NCI-H146 treated with DMSO at 0.1 percent for 48 hours (cell line): ENCODE data around the gene MC4R.
"Not testable (repeated sequence)": the region's sequence is repeated elsewhere in the genome, so short reads cannot be mapped to it uniquely, and the experiment has no call there.

ENCODE experiments used
- DNase-seq: peaks from one replicate; lab custom pipeline; 2025; ENCODE audit not compliant: unreplicated experiment; lab: John Stamatoyannopoulos, UW

Gene MC4R

DNA sequence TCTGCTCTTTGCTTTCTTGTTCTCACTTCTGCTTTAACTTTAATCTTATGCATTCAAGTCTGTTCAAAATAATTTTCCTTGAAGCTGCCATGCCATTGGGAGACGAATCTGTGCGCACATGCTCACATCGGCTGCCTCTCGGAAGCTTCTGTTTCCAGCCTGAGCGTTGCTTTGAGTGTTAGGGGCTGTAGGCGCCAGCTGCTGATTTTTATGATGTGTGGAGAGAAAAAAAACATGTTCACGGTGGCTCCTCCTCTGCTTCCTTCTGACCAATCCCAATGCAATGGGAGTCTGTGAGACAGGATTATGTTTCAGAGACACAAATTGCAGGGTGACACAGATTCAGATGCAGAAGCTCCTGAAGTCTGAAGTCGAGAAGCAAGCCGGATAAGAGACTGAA is at the start of gene MC4R:
Gene MC4R, minus strand, starts transcription at position 180 of the 400 bp plus-strand sequence. CDS start 426 bp downstream, outside the sequence.
- DNase-seq: peak; percentile 94

DNA sequence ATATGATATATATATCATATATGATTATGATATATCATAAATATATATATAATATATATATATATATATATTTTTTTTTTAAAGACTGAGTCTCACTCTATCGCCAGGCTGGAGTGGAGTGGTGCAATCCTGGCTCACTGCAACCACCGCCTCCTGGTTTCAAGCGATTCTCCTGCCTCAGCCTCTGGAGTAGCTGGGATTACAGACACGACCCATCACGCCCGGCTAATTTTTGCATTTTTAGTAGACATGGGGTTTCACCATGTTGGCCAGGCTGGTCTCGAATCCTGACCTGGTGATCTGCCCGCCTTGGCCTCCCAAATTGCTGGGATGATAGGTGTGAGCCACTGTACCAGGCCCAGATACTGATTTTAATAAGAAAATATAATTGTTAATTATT is 49.7 kb upstream of the MC4R start:
- not testable (repeated sequence) for DNase-seq

DNA sequence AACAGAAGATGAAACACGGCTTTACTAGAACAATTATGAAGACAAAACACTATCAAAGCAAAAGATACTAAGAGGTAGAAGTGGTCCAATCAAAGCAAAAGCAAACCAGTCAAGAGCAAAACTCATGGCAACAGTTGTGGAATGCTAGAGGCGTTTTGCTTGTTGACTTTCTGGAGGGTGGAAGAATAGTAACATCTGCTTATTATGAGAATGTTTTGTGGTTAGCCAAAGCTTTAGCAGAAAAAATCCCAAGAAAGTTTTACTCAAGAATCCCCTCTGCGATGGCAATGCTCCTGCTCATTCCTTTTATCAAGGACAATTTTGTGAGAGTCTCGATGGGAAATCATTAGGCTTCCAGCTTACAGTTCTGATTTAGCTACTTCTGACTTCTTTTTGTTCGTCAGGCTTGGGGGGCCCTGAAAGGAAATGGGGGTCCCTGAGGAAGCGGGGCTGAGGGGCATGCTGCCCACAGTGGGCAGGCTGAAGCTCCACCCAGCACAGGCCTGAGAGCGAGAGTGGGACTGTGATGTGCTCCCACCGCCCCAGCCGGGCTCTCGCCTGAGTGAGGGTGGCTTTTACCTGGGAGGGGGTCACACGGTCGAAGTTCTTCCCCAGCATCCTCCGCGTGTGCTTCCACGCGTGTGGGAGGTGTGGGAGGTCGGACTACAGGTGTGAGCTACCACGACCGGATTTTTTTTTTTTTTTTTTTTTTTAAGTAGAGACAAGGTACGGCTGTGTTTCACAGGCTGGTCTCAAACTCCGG is 49.0 kb upstream of the MC4R start:
- no peak for DNase-seq

DNA sequence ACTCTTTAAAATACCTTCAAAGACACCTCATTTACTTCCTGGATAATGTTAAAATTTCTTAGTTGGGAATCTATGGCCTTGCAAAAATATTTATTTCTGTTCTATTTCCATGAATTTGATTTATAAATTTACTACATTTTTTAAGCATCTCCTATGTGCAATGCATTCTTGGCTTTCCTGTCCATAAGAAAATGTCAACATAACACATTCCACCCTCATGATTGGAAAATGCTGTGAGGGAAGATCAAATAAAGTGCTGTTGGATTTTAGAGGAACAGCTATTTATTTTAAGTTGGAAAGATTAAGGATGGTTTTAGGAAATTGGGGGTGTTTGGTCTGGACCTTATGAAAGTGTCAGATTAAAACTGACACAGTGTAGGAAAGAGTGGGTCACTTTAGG is 45.4 kb upstream of the MC4R start:
- no peak for DNase-seq

GRCh38 chr18:60413944-60414547 is 41.5 kb upstream of the MC4R start:
- DNase-seq: no peak

GRCh38 chr18:60411715-60412114 is 39.1 kb upstream of the MC4R start:
- DNase-seq: no peak

DNA sequence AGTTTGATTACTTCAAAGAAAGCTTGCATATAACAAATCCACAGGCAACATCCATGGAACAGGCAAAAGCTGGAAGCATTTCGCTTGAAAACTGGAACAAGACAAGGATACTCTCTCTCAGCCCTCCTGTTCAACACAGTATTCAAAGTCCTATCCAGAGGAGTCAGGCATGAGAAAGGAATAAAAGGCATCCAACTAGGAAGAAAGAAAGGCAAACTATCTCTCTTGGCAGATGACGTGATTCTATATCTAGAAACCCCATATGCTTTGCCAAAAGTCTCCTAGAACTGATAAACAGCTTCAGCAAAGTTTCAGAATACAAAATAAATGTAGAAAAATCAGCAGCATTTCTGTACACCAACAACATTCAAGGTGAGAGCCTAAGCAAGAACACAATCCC is 34.1 kb upstream of the MC4R start:
- no peak for DNase-seq

GRCh38 chr18:60404486-60405085 is 32.0 kb upstream of the MC4R start:
- DNase-seq: no peak

DNA sequence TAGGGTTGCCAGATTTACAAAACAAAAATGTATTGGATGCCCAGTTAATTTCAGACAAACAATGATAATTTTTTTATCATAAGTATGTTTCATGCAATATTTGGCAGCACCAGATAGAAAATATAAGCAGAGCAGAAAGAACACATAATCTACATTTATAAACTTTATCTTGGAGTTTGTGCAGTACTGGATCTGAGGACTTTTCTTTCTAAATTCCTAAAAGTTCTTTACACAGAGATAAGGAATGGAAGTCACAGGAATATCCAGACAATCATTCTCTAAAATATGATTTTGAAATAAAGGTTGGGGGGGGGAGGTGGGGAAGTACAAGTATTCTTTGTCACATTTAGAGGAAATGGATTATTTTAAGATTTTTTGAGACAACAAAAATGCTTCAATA is 28.8 kb upstream of the MC4R start:
- no peak for DNase-seq

- DNase-seq: no peak
Measured at GRCh38 chr18:60391571-60392226, 19.1 kb upstream of the MC4R start.

DNA sequence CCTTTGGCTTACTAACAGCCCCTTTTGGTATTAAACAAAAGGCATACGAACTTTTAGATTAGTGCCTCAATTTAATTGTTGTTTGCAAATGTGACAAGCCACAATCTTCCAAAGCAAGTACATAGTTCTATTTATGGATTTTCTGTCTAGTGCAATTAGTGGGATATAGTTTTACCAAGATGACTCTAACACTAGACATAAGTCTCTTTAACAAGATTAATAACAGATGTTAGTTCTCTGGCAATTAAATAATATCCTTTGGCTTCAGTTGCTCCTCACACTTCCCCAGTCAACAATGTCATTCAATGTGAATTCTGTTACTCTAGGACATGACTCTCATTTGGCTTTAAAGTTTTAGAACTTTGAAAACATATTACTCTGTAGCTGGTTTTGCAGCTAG is 16.7 kb upstream of the MC4R start:
- DNase-seq: no peak

- no peak for DNase-seq
Measured at GRCh38 chr18:60385693-60386092, 13.1 kb upstream of the MC4R start.

- DNase-seq: no peak
Measured at GRCh38 chr18:60383893-60384292, 11.3 kb upstream of the MC4R start.

DNA sequence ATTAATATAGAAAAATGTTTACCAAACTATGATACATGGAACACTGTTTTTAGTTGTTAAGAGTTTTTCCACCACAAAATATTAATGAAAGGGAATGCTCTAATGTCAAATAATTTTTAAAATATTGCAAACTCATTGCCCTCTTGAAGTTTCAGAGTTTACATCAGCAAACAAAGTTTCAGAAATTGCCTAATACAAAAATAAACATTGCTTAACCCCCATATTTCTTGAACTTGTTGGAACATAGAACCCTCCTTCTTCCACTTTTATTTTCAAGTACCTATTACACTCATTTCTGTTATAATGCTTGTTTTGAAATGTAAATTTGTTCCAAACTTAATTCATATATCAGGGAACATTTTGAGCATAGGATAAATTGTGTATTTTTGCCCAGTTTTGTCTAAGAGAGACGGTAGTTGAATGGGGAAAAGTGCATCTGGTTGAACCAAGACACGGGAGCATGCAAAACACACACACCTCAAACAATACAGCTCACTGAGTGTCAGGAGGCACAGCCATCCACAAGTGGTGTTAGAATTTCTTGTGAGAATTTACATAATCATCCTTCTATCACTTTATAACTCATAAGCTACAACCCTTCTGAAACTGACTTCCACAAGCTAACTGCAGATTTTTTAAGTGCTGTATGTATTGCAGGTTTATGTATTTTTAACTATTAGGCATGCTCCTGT is 5.3 kb upstream of the MC4R start:
- DNase-seq: no peak

DNA sequence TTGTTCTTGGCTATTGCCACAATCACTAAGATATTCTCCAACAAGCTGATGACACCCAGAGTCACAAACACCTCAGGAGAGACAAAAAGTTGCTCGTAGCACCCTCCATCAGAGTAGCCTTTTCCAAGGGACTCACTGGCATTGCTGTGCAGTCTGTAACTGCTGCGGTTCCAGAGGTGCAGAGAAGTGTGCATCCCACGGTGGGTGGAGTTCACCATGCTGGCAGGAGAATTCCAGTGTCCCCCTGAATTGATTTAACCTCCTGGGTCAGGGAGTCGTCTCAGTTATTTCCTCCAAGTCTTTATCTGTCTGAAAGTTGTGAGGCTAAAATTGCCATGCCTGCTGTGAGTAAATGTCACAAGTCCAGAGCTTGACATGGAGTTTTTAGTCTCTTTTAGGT is 443 bp downstream of the MC4R start:
- DNase-seq: no peak

GRCh38 chr18:60358516-60358915 is 14.1 kb downstream of the MC4R start:
- no peak for DNase-seq

DNA sequence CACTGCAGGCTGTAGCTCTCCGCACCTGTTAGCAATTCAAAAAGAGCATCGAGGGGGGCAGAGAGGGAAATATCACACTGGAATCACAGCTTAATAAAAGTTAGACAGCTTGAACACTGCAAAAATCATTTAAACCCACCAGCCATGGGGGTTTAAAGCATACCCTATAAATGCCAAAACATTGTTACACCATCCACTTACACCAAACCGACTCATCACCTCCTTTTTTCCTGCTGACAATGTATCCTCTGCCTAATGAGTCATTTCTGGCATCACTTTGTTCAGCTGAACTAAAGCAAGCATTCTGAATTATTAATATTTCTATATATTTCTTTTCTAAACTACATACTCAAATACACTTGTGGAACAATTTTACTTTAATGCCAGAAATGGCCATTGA is 21.6 kb downstream of the MC4R start:
- no peak for DNase-seq

- no peak for DNase-seq
Measured at GRCh38 chr18:60350150-60350549, 22.4 kb downstream of the MC4R start.

DNA sequence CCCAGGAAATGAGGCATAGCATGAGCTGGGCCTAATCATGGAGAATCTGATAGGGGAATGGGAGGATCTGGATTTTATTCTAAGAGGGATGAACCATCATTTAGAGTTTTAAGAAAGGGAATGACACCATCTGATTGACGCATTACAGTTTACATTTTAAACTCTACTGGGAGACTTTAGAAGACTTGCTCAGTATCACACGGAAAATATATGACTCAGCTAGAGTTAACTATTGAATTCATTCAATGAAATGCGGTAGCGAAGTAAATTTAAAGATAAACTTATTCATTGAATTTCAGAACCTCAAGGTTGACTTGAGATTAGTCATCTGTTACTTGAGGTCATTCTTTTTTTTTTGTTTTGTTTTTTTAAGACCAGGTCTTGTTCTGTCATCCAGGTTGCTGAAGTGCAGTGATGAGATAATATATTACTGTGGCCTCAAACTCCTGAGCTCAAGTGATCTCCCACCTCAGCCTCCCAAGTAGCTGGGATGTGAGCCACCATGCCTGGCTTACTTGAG is 25.0 kb downstream of the MC4R start:
- DNase-seq: no peak

- peak; percentile 25 for DNase-seq
Measured at GRCh38 chr18:60339018-60339417, 33.6 kb downstream of the MC4R start.

DNA sequence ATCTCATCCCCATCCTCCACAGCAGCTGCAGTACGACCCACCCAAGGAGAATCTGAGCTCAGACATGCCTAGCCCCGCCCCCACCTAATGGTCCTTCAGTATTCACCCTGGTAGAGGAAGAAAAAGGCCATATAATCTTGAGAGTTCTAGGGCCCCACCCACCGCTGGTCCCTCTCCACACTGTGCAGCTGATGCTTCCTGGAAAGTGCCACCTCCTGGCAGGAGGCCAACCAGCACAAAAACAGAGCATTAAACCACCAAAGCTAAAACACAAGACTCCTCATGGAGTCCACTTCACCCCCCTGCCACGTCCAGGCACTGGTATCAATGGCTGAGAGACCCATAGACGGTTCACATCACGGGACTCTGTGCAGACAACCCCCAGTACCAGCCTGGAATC is 40.7 kb downstream of the MC4R start:
- no peak for DNase-seq
